ENCODE results near the gene AHCYL2.
A peak's percentile ranks its signal among the peaks of the same experiment; 100 is the strongest.
"Not testable (repeated sequence)": the region's sequence is repeated elsewhere in the genome, so short reads cannot be mapped to it uniquely, and the experiment has no call there.

AHCYL2 gene

GRCh38 chr7:129385598-129385997, 160.8 kb downstream of the AHCYL2 start:
- no peak for DNase-seq (ENCODE audit: low read depth)

- no peak for DNase-seq (ENCODE audit: low read depth)
Measured at GRCh38 chr7:129386506-129386905, 161.7 kb downstream of the AHCYL2 start.

- DNase-seq (ENCODE audit: low read depth): no peak
Measured at GRCh38 chr7:129387537-129387936, 162.7 kb downstream of the AHCYL2 start.

GRCh38 chr7:129388333-129389098, 163.7 kb downstream of the AHCYL2 start:
- DNase-seq (ENCODE audit: low read depth): no peak

GRCh38 chr7:129389829-129390228, 165.0 kb downstream of the AHCYL2 start:
- DNase-seq (ENCODE audit: low read depth): no peak

- no peak for DNase-seq (ENCODE audit: low read depth)
Measured at GRCh38 chr7:129390314-129390713, 165.5 kb downstream of the AHCYL2 start.

- no peak for DNase-seq (ENCODE audit: low read depth)
Measured at GRCh38 chr7:129391546-129392171, 166.8 kb downstream of the AHCYL2 start.

- no peak for DNase-seq (ENCODE audit: low read depth)
Measured at GRCh38 chr7:129393255-129393654, 168.4 kb downstream of the AHCYL2 start.

- no peak for DNase-seq (ENCODE audit: low read depth)
Measured at GRCh38 chr7:129394101-129394500, 169.3 kb downstream of the AHCYL2 start.

GRCh38 chr7:129394982-129395914, 170.4 kb downstream of the AHCYL2 start:
- no peak for DNase-seq (ENCODE audit: low read depth)

- no peak for DNase-seq (ENCODE audit: low read depth)
Measured at GRCh38 chr7:129401228-129401966, 176.6 kb downstream of the AHCYL2 start.

- no peak for DNase-seq (ENCODE audit: low read depth)
Measured at GRCh38 chr7:129401967-129402860, 177.4 kb downstream of the AHCYL2 start.

GRCh38 chr7:129405527-129405926, 180.7 kb downstream of the AHCYL2 start:
- no peak for DNase-seq (ENCODE audit: low read depth)

- DNase-seq (ENCODE audit: low read depth): not testable (repeated sequence)
Measured at GRCh38 chr7:129410238-129410637, 185.4 kb downstream of the AHCYL2 start.

- no peak for DNase-seq (ENCODE audit: low read depth)
Measured at GRCh38 chr7:129412501-129412900, 187.7 kb downstream of the AHCYL2 start.

- no peak for DNase-seq (ENCODE audit: low read depth)
Measured at GRCh38 chr7:129417073-129417472, 192.2 kb downstream of the AHCYL2 start.

- DNase-seq (ENCODE audit: low read depth): no peak
Measured at GRCh38 chr7:129421717-129422250, 197.0 kb downstream of the AHCYL2 start.

- DNase-seq (ENCODE audit: low read depth): no peak
Measured at GRCh38 chr7:129422727-129423126, 197.9 kb downstream of the AHCYL2 start.

GRCh38 chr7:129423700-129424410, 199.0 kb downstream of the AHCYL2 start:
- DNase-seq (ENCODE audit: low read depth): peak; percentile 64

- DNase-seq (ENCODE audit: low read depth): no peak
Measured at GRCh38 chr7:129426482-129426881, 201.7 kb downstream of the AHCYL2 start.
